Measurements from ENCODE around the gene CDH12.

- no peak for TF ChIP-seq CTCF (IDR thresholded peaks at IDR 0.05)
- no peak for TF ChIP-seq POLR2A (IDR thresholded peaks at IDR 0.05)
These were observed 817.1 kb downstream of the CDH12 start for GRCh38 chr5:22036061-22036460.

Measured in thyroid gland (tissue), 4 donors.